ENCODE results near the gene INO80E. TPM values are rescaled to one million over a fixed set of nuclear protein-coding genes. Genes with fewer than 3 reads are reported as not detected.

The INO80E gene
- polyA plus RNA-seq, 1 donor, result 46.2 TPM

DNA sequence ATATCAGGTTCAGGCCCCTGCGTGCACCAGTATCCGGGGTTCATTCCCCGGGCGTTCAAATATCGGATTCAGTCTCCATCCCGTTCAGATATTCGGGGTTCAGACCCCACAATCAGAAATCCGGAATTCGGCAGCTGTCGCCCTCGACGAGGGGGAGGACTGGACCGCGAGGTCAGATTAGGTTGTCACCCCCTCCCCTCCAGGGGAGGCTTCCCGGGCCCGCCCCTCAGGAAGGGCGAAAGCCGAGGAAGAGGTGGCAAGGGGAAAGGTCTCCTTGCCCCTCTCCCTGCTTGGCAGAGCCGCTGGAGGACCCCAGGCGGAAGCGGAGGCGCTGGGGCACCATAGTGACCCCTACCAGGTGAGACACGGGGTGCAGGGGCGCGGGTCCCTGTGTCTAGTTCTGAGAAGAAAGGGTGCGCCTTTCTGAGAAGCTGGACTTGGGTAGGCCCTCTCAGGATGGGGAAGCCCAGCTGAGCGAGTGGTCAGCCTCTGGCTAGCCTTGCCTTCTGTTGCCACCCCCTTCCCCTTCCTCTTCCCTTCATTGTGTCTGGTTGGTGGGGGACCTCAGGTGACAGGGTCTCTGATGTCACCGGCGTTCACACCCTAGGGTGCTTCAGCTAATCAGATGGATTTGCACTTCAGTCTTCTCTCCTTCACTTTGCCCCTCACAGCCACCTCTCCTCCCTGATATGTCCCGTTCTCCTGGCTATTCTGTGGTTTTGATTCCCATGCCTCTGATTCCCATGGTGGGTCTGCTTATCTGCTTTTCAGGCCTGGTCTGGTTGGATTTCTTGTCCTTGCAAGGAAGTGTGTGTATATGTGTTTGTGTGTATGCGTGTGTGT lies 21.5 kb upstream of the INO80E start:
- DNase-seq, result no peak

DNA sequence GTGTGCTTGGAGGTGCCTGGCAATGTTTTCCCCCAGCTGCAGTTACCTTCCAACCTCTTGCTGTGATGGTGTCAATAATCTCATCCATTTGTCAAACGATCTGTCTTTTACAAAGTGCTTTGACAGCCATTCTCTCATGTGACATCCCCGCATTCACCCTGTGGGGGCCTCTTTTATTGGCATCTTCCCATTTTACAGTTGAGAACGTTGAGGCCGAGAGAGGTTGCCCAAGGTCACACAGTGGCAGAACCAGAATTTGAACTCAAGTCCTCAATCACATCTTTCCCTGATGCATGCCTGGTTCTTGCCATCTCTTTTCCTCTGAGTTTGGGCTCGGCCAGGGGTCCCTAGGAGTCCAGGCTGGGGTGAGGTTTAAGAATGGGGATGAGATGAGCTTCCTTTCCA lies 20.9 kb upstream of the INO80E start:
- no peak for DNase-seq

- no peak for DNase-seq
These were observed 20.1 kb upstream of the INO80E start for GRCh38 chr16:29975811-29976511.

DNA sequence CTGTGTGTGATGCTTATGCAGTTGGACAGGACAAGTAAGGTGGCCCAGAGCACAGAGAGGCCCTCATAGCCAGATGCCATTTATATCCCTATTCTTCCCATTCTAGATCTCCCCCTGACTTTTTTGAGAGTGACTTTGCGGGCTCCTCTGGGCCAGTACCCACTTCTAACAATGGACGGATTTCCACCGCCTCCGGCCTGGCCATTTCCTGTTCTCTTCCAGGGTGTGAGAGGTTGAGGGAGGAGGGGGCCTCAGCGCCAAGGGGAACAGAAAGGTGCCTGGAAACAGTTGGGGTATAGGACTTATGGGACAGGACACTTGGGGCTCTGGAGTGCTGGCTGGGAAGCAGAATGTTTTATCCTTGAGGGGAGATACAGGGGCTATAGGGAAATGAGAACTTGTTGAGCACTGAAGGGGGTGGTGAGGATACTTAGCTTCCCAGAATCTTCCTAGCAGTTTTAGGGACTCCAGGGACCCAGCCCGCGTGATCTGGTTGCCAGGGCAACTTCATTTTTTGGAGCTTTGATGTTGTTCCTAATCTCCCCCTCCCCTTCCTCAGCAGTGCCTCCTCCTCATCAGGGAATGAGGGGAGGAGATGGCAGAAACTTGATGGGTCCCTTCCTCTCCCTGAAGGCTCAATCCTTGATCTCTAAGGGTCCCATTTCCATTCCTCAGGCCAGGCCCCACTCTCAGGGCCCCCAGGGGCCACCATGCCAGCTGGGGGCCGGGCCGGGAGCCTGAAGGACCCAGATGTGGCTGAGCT lies 18.8 kb upstream of the INO80E start:
- no peak for DNase-seq

DNA sequence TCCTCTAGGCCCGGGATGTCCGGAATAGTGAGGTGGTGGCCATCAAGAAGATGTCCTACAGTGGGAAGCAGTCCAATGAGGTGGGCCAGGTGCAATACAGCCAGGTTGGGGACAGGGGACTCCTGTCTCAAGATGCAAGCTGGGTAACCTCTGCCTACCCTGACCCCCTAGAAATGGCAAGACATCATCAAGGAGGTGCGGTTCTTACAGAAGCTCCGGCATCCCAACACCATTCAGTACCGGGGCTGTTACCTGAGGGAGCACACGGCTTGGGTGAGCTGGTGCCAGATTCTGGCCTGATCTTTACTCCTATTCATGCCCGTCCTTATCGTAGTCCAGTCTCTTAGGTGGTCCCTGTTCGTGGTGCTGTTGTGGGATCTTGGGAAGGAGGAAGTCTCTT lies 18.0 kb upstream of the INO80E start:
- DNase-seq, result no peak

GRCh38 chr16:29978564-29979270 lies 17.3 kb upstream of the INO80E start:
- DNase-seq, result no peak

DNA sequence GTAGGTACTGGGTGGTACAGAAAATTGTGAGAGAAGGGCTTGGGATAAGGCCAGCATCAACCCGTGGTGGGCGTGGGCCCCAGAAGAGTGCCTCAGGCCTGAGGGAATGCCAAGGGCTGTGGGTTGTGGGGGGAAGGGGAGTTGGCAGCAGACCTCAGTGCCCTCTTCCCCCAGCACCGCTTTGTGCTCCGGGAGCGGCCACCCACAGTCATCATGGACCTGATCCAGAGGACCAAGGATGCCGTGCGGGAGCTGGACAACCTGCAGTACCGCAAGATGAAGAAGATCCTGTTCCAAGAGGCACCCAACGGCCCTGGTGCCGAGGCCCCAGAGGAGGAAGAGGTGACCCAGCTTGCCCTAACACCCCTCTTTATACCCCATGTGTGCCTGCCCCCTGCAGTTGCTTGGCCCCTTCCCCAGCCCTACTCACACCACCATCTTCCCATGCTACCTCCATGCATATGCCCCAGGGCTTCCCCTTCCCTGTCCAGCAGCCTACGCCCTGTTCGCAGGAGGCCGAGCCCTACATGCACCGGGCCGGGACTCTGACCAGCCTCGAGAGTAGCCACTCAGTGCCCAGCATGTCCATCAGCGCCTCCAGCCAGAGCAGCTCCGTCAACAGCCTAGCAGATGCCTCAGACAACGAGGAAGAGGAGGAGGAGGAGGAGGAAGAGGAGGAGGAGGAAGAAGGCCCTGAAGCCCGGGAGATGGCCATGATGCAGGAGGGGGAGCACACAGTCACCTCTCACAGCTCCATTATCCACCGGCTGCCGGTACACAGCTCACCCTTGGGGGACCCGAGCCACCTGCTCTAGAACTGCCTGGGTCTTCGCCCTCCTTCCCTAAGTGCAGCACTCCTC lies 13.3 kb upstream of the INO80E start:
- no peak for DNase-seq

- DNase-seq, result no peak
These were observed 12.5 kb upstream of the INO80E start for GRCh38 chr16:29983420-29984136.

- DNase-seq, result no peak
These were observed 11.8 kb upstream of the INO80E start for GRCh38 chr16:29984137-29984763.

DNA sequence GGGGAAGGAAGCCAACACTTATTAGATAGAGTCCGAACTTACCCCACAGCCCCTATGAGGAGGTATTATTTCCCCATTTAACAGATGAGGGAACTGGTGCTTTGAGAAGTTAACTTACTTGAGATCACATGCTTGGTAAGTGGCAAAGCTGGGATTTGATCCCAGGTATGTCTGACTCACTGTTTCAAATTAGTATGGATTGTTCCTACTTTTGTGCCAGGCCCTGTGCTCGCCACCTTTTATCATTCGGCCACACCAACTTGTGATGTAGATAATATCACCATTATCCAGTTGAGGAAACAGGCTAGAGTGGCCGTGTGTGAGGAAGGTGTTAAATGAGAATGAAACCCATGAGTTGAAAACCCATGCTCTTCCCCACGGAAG lies 11.3 kb upstream of the INO80E start:
- no peak for DNase-seq

DNA sequence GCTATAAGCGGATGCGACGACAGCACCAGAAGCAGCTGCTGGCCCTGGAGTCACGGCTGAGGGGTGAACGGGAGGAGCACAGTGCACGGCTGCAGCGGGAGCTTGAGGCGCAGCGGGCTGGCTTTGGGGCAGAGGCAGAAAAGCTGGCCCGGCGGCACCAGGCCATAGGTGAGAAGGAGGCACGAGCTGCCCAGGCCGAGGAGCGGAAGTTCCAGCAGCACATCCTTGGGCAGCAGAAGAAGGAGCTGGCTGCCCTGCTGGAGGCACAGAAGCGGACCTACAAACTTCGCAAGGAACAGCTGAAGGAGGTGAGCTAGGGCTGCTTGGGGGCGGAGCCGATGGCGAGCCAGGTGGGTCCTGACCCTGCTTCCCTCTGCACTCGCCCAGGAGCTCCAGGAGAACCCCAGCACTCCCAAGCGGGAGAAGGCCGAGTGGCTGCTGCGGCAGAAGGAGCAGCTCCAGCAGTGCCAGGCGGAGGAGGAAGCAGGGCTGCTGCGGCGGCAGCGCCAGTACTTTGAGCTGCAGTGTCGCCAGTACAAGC lies 10.7 kb upstream of the INO80E start:
- DNase-seq, result no peak

- DNase-seq, result no peak
These were observed 9.8 kb upstream of the INO80E start for GRCh38 chr16:29986231-29986630.

DNA sequence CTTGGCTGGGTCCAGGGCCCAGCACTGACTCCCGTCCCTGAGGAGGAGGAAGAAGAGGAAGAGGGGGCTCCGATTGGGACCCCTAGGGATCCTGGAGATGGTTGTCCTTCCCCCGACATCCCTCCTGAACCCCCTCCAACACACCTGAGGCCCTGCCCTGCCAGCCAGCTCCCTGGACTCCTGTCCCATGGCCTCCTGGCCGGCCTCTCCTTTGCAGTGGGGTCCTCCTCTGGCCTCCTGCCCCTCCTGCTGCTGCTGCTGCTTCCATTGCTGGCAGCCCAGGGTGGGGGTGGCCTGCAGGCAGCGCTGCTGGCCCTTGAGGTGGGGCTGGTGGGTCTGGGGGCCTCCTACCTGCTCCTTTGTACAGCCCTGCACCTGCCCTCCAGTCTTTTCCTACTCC lies 9.1 kb upstream of the INO80E start:
- no peak for DNase-seq

GRCh38 chr16:29987371-29988085 lies 8.5 kb upstream of the INO80E start:
- no peak for DNase-seq

GRCh38 chr16:29988346-29989075 lies 7.5 kb upstream of the INO80E start:
- DNase-seq, result no peak

DNA sequence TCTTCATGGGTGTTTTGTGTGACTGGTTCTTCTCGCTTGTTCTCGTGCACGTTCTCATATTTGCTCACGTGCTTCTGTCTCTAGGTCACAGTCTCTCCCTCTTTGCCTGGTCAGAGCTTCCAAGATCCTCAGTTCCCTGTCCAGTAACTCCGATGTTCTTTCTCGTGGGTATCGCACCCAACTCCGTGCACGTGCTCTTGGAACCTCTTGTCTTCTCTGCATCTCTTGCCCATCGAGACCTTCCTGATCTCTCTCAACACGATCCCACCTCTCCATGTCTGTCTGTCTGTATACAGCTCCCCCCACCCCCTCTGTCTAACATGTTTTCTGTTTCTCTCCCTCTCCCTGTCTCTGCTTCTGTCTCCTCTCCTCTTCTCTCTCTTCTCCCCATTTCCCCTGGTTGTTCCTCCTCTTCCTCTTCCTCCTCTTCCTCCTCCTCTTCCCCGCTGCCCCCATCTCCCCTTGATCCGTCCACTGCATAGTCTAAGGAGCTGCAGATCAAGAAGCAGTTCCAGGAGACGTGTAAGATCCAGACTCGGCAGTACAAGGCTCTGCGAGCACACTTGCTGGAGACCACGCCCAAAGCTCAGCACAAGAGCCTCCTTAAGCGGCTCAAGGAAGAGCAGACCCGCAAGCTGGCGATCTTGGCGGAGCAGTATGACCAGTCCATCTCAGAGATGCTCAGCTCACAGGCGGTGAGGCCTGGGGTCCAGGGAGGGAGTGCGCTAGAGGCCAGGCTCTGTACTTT lies 6.8 kb upstream of the INO80E start:
- DNase-seq, result no peak

GRCh38 chr16:29990034-29990433 lies 6.0 kb upstream of the INO80E start:
- no peak for DNase-seq

All from left kidney (tissue), 2 donors.